ENCODE measurements around the gene GFER. TPM values are rescaled to one million over a fixed set of nuclear protein-coding genes. Genes with fewer than 3 reads are reported as not detected.

The GFER gene
- total and polyA plus RNA-seq, 2 of the 8 experiments (the other 6 are each of a cell fraction or from before 2014, with no cell fraction given), result 17.7 to 37.9 TPM

DNA sequence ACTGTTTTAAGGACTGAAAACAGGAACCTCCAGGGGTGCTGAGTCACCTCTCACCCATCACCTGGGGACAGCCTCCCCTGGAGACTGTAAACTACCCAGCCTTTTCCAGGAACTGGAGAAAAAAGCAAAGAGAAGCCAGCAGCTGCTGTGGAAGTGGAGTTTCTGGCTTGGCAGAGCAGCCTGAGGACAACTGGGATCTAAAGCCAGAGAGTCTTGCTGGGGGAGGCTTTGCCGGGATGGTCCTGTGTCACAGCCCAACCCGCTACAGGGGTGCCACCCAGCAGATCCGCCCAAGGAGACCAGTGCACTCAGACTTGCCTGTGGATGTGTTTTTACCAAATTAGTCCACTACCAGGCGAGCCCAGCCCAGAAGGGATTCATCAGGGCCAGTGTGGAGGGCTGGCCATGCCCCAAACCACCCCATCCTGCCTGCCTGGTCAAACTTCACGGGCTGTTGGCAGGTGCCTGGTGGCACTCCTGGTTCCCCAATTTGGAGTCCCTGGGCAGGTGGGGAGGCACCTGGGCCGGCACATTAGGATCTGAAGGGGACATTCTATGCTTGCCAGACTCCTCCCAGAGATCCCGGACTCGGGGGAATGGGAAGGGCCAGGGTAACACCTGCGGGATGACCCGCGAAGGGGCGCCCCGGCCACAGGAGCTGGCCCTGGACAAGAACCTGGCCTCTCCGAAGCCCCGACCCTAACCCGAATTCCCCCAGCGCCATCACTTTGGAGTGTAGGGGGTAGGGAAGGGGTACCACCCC is 41.8 kb upstream of the GFER start:
- Histone ChIP-seq H3K79me2 (ENCODE audit: control insufficient read depth in 1 of 2, insufficient read depth in 2 of 2, low read length in 2 of 2) (no peaks in the 10 kb centered on the region), H3K18ac (ENCODE audit: extremely low read depth, low read length) (no peak overlapping the region), H4K5ac (ENCODE audit: insufficient read length, low read depth, low read length) (no peak overlapping the region), H3K56ac (replicated peaks; ENCODE audit: insufficient read length, low read depth, low read length) (no peak overlapping the region), H2BK5ac (ENCODE audit: low read depth, low read length) (no peak overlapping the region), H3K4ac (replicated peaks; ENCODE audit: insufficient read length, low read depth, low read length) (no peak overlapping the region), H3K4me1 (replicated peaks in 1 of 4; ENCODE audit: control insufficient read depth in 3 of 4, insufficient read depth in 4 of 4, low read length in 3 of 4) (peaks cover 0 to 11% (median 6%) of the 10 kb centered on the region in 4 experiments; a peak in 5 of 7 replicates), H3K9ac (replicated peaks in 1 of 4; ENCODE audit: extremely low read depth in 1 of 4, low read depth in 3 of 4, low read length in 3 of 4) (peak overlapping the region in 3 of 4 experiments; percentile 7 to 51 (median 42); a peak in 4 of 7 replicates), H2BK12ac (ENCODE audit: low read depth, low read length) (no peak overlapping the region), H3K9me3 (ENCODE audit: insufficient read depth in 2 of 2, low read depth in 1 of 2, low read length in 1 of 2) (no peaks in the 10 kb centered on the region), H3K23ac (ENCODE audit: insufficient read length) (no peak overlapping the region), H3K23me2 (ENCODE audit: low read depth, low read length) (peaks cover 6% of the 10 kb centered on the region; the same call in 1 of the 2 replicates), H2BK20ac (ENCODE audit: low read length) (no peak overlapping the region), H3K79me1 (ENCODE audit: low read depth, low read length) (no peaks in the 10 kb centered on the region), H2BK120ac (replicated peaks; ENCODE audit: low read depth, low read length) (no peak overlapping the region), H2BK15ac (ENCODE audit: low read length) (0 out of 2 replicates have a peak overlapping the region, but pooled peaks have one; percentile 29), H3K27ac (ENCODE audit: low read depth, low read length) (no peak overlapping the region), H3K36me3 (ENCODE audit: control insufficient read depth in 2 of 4, insufficient read depth in 4 of 4, low read length in 3 of 4) (peaks cover 4 to 12% (median 8%) of the 10 kb centered on the region in 4 experiments; a peak in 5 of 8 replicates), H4K20me1 (replicated peaks in 1 of 2; ENCODE audit: control insufficient read depth in 1 of 2, insufficient read depth in 2 of 2, low read length in 2 of 2) (peaks cover 0 to 4% of the 10 kb centered on the region in 2 experiments), H4K8ac (ENCODE audit: extremely low read depth, insufficient read depth, low read length) (0 out of 2 replicates have a peak overlapping the region, but pooled peaks have one; percentile 21), H3K4me3 (ENCODE audit: extremely low read depth in 1 of 4, insufficient read depth in 2 of 4, low read depth in 3 of 4, low read length in 4 of 4) (peak overlapping the region; percentile 55 to 87 (median 66)), H3K27me3 (replicated peaks in 1 of 4; ENCODE audit: control insufficient read depth in 3 of 4, extremely low read depth in 1 of 4, insufficient read depth in 3 of 4, low read length in 3 of 4) (peaks cover 0 to 2% (median 0%) of the 10 kb centered on the region in 4 experiments; a peak in 1 of 7 replicates), H4K91ac (replicated peaks; ENCODE audit: insufficient read length, low read length) (no peak overlapping the region), H2AK5ac (ENCODE audit: low read depth, low read length) (no peak overlapping the region), H3K4me2 (ENCODE audit: insufficient read depth in 1 of 2, low read depth in 2 of 2, low read length in 2 of 2) (peak overlapping the region; percentile 71 to 89), H2AFZ (ENCODE audit: low read length) (no peak overlapping the region), H3K14ac (ENCODE audit: insufficient read length) (no peak overlapping the region)
- DNase-seq (ENCODE audit: low read depth in 1 of 2, low spot score in 2 of 2) (no peak), FAIRE-seq (no peak)
- CTCF ChIA-PET (ENCODE audit: partially characterized antibody), result interaction anchor here (0.7 to 6.3 kb wide), 10 partner anchors 10 to 80 kb away, joined by 3 to 62 read pairs (median 8); partner anchors contain the start of genes MEIOB and RPL3L
- TF ChIP-seq EZH2 (IDR thresholded peaks at IDR 0.05; ENCODE audit: low read depth, low read length, severe bottlenecking), result no peak
- POLR2A ChIA-PET (ENCODE audit: partially characterized antibody), result interaction anchor here (0.9 to 11.7 kb wide), 7 partner anchors 8 to 36 kb away, joined by 3 to 336 read pairs (median 6); partner anchors contain the start of genes NDUFB10, RNF151, RPL3L and RPS2
- WGBS, 2 experiments (ENCODE audit: extremely low coverage in 1 of 2, insufficient coverage in 1 of 2, insufficient read length in 1 of 2, insufficient replicate concordance in 2 of 2, low coverage in 1 of 2, low lambda C conversion rate in 2 of 2, missing lambda C conversion rate in 1 of 2), result 53% methylated on average over 14 of the region's 17 CpGs; no CpG with 5 or more reads in 1 of the 2 experiments
